Transverse colon (tissue), 4 donors: Measurements from ENCODE around the gene ERH. TPM values are rescaled to one million over a fixed set of nuclear protein-coding genes. Genes with fewer than 3 reads are reported as not detected.

Experiments
- DNase-seq: peaks from one replicate; pipeline ENCODE4 v3.0.0-alpha.2; 2019
- H3K27ac ChIP-seq, 4 donors: fragments of 200-600 bp; sonication (generic); 2 replicates each; pipeline ENCODE4 v1.5.1; 2016 to 2018; ENCODE audit warnings: inconsistent platforms in 4 of 4
- H3K27me3 ChIP-seq: fragments of 200-600 bp; sonication (generic); 2 replicates; pipeline ENCODE4 v1.5.1; 2017; ENCODE audit warnings: inconsistent platforms
- H3K36me3 ChIP-seq, 4 donors: fragments of 200-600 bp; sonication (generic); 2 replicates each; pipeline ENCODE4 v1.5.1; 2017 to 2019; ENCODE audit warnings: inconsistent platforms in 4 of 4
- H3K4me1 ChIP-seq, 4 donors: fragments of 200-600 bp; sonication (generic); 2 replicates each; pipeline ENCODE4 v1.5.1; 2017 to 2020; ENCODE audit warnings: inconsistent platforms in 4 of 4
- H3K4me3 ChIP-seq, 4 donors: fragments of 200-600 bp; sonication (generic); 1 replicate in 1 of 4; 2 replicates in 3 of 4; pipeline versions ENCODE4 v1.5.1 to v1.6.1; 2017 to 2019; ENCODE audit warnings: inconsistent platforms in 4 of 4
- H3K9me3 ChIP-seq, 2 donors: fragments of 200-600 bp; sonication (generic); 2 replicates each; pipeline ENCODE4 v1.5.1; 2017 to 2019; ENCODE audit warnings: inconsistent platforms in 2 of 2
- CTCF ChIP-seq, 5 experiments: fragments of 200-600 bp in 3 of 5; fragments of 450-650 bp in 2 of 5; sonication (generic) in 3 of 5; IDR thresholded peaks; 1 replicate in 2 of 5; 2 replicates in 3 of 5; pipeline ENCODE4 v1.5.1; 2016 to 2017; ENCODE audit warnings: antibody characterized with exemption in 5 of 5, inconsistent platforms in 3 of 5, mild to moderate bottlenecking in 2 of 5, moderate library complexity in 1 of 5
- EP300 ChIP-seq: sonication (generic); formaldehyde crosslinking; IDR thresholded peaks from one replicate; pipeline ENCODE4 v1.6.1; 2017; ENCODE audit warnings: antibody characterized with exemption, low read depth
- POLR2A ChIP-seq: fragments of 450-650 bp; IDR thresholded peaks from one replicate; pipeline ENCODE4 v1.6.1; 2016; ENCODE audit warnings: antibody characterized with exemption, mild to moderate bottlenecking, moderate library complexity
- POLR2AphosphoS5 ChIP-seq, 3 donors: sonication (generic); formaldehyde crosslinking; IDR thresholded peaks; one replicate each; pipeline ENCODE4 v1.6.1; 2016; ENCODE audit warnings: antibody characterized with exemption in 3 of 3
- WGBS, 2 donors: methylation state at CpG; one replicate each; pipeline ENCODE4 v1.1.5; 2018; ENCODE audit warnings: low coverage in 1 of 2; 5-methylcytosine and 5-hydroxymethylcytosine counted together
- in situ Hi-C, 4 donors: fragments of 200-750 bp; cut with MboI; loops; one replicate each; pipeline versions ENCODE4 v1.15.0 to v1.15.1; 2017; ENCODE audit warnings: low sequenced_read_pairs in 3 of 4, low pct_ligation_motif_present in 1 of 4, low pct_unique_long_range_greater_than_20kb in 1 of 4
- intact Hi-C: fragments of 100-400 bp; cut with DNase I; formaldehyde crosslinking; loops from one replicate; pipeline ENCODE4 v1.15.1; 2023; ENCODE audit warnings: low total_unique reads
- total RNA-seq, 4 donors: library from RNA; depleted of rRNA; stranded (reverse); fragments of >200 nt; gene quantifications; one replicate each; pipeline ENCODE4 v1.1.0, GENCODE V29; 2016

Gene ERH
- total RNA-seq, 4 donors from 2014 or later: 11.6 to 52.7 (median 30.4) TPM

GRCh38 chr14:69366069-69366468 lies 32.0 kb downstream of the ERH start:
- no peak overlapping the region for H3K27ac ChIP-seq
- peaks cover 4% of the 10 kb centered on the region for H3K27me3 ChIP-seq
- no peaks in the 10 kb centered on the region for H3K36me3 ChIP-seq
- H3K9me3 ChIP-seq: no peaks in the 10 kb centered on the region
- intact Hi-C loops: no loop called here
- in situ Hi-C loops: no loop called here
- 71 to 100% methylated on average over 1 to 3 of the region's 3 CpGs for WGBS, 2 donors
- DNase-seq: no peak
- TF ChIP-seq POLR2A (no peak), EP300 (no peak), CTCF (IDR thresholded peaks at IDR 0.05) (no peak), POLR2AphosphoS5 (IDR thresholded peaks at IDR 0.05) (no peak)
- no peak overlapping the region for H3K4me3 ChIP-seq
- H3K4me1 ChIP-seq: no peaks in the 10 kb centered on the region

GRCh38 chr14:69364378-69364777 lies 33.7 kb downstream of the ERH start:
- intact Hi-C loops: no loop called here
- H3K9me3 ChIP-seq: no peaks in the 10 kb centered on the region
- in situ Hi-C loops: no loop called here
- H3K36me3 ChIP-seq: no peaks in the 10 kb centered on the region
- H3K27ac ChIP-seq: no peak overlapping the region
- peaks cover 4% of the 10 kb centered on the region for H3K27me3 ChIP-seq
- no peak overlapping the region for H3K4me3 ChIP-seq
- H3K4me1 ChIP-seq: no peaks in the 10 kb centered on the region
- WGBS, 2 donors: 80 to 100% methylated on average over 1 to 2 of the region's 2 CpGs
- TF ChIP-seq EP300: no peak
- no peak for TF ChIP-seq POLR2A
- TF ChIP-seq POLR2AphosphoS5 (IDR thresholded peaks at IDR 0.05): no peak
- no peak for TF ChIP-seq CTCF (IDR thresholded peaks at IDR 0.05)
- no peak for DNase-seq

- no peak overlapping the region for H3K4me3 ChIP-seq
- no peak for DNase-seq
- in situ Hi-C loops: no loop called here
- H3K27ac ChIP-seq: no peak overlapping the region
- TF ChIP-seq POLR2AphosphoS5 (IDR thresholded peaks at IDR 0.05) (no peak), EP300 (no peak), POLR2A (no peak), CTCF (IDR thresholded peaks at IDR 0.05) (no peak)
- H3K36me3 ChIP-seq: no peaks in the 10 kb centered on the region
- H3K4me1 ChIP-seq: no peaks in the 10 kb centered on the region
- intact Hi-C loops: no loop called here
- H3K9me3 ChIP-seq: no peaks in the 10 kb centered on the region
- peaks cover 4% of the 10 kb centered on the region for H3K27me3 ChIP-seq
- 81 to 82% methylated on average over 4 of the region's 4 CpGs for WGBS, 2 donors
These were observed 34.1 kb downstream of the ERH start for GRCh38 chr14:69363964-69364363.

GRCh38 chr14:69363055-69363454 lies 35.0 kb downstream of the ERH start:
- intact Hi-C loops: no loop called here
- 72% methylated on average over 9 of the region's 9 CpGs; no CpG with 5 or more reads in 1 of the 2 donors for WGBS, 2 donors

More at GRCh38 chr14:69363055-69363454, 35.0 kb downstream of the ERH start:
- in situ Hi-C loops: no loop called here
- no peak overlapping the region for H3K27ac ChIP-seq
- H3K4me3 ChIP-seq: no peak overlapping the region
- TF ChIP-seq CTCF (IDR thresholded peaks at IDR 0.05) (no peak), POLR2AphosphoS5 (IDR thresholded peaks at IDR 0.05) (no peak), EP300 (no peak), POLR2A (no peak)
- DNase-seq: no peak
- H3K4me1 ChIP-seq: no peaks in the 10 kb centered on the region
- peaks cover 4% of the 10 kb centered on the region for H3K27me3 ChIP-seq
- no peaks in the 10 kb centered on the region for H3K9me3 ChIP-seq
- H3K36me3 ChIP-seq: no peaks in the 10 kb centered on the region
